OCI-LY3 (cell line): ENCODE measurements around the gene XAGE1A.
"Not testable (repeated sequence)": the region's sequence is repeated elsewhere in the genome, so short reads cannot be mapped to it uniquely, and the experiment has no call there.

Experiments used
- EZH2phosphoT487 ChIP-seq: fragments of 200-600 bp; shearing (Covaris generic); IDR thresholded peaks from 2 replicates; pipeline ENCODE4 v1.6.1; 2018; ENCODE audit warnings: antibody characterized with exemption, mixed run types, low read depth
- TF ChIP-seq, protein P1 (sequence below): fragments of 200-600, 300-600 bp; sonication (generic); IDR thresholded peaks from 2 replicates; pipeline ENCODE4 v1.5.1; 2014; ENCODE audit warnings: antibody characterized with exemption, low read length, low read depth

DNA sequence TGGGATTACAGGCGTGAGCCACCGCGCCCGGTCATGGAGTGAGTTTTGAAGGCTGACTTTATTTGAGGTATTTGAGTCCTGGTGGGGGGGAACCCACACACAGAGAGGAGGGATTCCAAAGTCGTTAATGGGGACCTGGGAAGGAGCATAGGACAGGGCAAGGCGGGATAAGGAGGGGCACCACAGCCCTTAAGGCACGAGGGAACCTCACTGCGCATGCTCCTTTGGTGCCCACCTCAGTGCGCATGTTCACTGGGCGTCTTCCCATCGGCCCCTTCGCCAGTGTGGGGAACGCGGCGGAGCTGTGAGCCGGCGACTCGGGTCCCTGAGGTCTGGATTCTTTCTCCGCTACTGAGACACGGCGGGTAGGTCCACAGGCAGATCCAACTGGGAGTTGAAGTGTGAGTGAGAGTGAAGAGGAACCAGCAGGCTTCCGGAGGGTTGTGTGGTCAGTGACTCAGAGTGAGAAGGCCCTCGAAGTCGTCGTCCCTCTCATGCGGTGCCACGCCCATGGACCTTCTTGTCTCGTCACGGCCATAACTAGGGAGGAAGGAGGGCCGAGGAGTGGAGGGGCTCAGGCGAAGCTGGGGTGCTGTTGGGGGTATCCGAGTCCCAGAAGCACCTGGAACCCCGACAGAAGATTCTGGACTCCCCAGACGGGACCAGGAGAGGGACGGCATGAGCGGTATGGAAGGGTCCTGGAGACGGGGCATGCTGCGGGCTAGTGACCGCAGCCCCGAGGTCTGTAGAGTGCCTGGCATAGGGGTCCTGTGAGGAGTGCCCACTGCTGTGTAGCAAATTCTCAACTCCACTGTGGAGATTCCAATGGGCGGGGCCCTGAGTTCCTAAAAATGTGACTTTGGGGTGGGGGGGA is at the start of gene XAGE1A:
- TF ChIP-seq, protein P1, sequence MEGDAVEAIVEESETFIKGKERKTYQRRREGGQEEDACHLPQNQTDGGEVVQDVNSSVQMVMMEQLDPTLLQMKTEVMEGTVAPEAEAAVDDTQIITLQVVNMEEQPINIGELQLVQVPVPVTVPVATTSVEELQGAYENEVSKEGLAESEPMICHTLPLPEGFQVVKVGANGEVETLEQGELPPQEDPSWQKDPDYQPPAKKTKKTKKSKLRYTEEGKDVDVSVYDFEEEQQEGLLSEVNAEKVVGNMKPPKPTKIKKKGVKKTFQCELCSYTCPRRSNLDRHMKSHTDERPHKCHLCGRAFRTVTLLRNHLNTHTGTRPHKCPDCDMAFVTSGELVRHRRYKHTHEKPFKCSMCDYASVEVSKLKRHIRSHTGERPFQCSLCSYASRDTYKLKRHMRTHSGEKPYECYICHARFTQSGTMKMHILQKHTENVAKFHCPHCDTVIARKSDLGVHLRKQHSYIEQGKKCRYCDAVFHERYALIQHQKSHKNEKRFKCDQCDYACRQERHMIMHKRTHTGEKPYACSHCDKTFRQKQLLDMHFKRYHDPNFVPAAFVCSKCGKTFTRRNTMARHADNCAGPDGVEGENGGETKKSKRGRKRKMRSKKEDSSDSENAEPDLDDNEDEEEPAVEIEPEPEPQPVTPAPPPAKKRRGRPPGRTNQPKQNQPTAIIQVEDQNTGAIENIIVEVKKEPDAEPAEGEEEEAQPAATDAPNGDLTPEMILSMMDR = not testable (repeated sequence)
- not testable (repeated sequence) for TF ChIP-seq EZH2phosphoT487
